Ramos (cell line): ENCODE results near the gene PRELID2.
"Not testable (repeated sequence)": the region's sequence is repeated elsewhere in the genome, so short reads cannot be mapped to it uniquely, and the experiment has no call there.

Experiments
- in situ Hi-C: fragments of 300-500 bp; cut with MboI; formaldehyde crosslinking; loops from one replicate; pipeline ENCODE4 v1.14.3; 2022; ENCODE audit warnings: low sequenced_read_pairs; ENCODE audit not compliant: unreplicated experiment

The PRELID2 gene

GRCh38 chr5:145803112-145804004 lies 31.8 kb downstream of the PRELID2 start:
- in situ Hi-C loops, result no loop called here

- in situ Hi-C loops, result no loop called here
Observed at GRCh38 chr5:145801195-145801594, 33.9 kb downstream of the PRELID2 start.

GRCh38 chr5:145800181-145800580 lies 35.0 kb downstream of the PRELID2 start:
- in situ Hi-C loops, result no loop called here

- in situ Hi-C loops, result not testable (repeated sequence)
Observed at GRCh38 chr5:145798503-145798902, 36.6 kb downstream of the PRELID2 start.

GRCh38 chr5:145797336-145797735 lies 37.8 kb downstream of the PRELID2 start:
- in situ Hi-C loops, result no loop called here

- in situ Hi-C loops, result no loop called here
Observed at GRCh38 chr5:145796318-145796717, 38.8 kb downstream of the PRELID2 start.

- in situ Hi-C loops, result no loop called here
Observed at GRCh38 chr5:145793574-145793973, 41.6 kb downstream of the PRELID2 start.

- in situ Hi-C loops, result no loop called here
Observed at GRCh38 chr5:145792840-145793239, 42.3 kb downstream of the PRELID2 start.

GRCh38 chr5:145791866-145792265 lies 43.3 kb downstream of the PRELID2 start:
- in situ Hi-C loops, result no loop called here

- in situ Hi-C loops, result no loop called here
Observed at GRCh38 chr5:145787996-145788395, 47.1 kb downstream of the PRELID2 start.

- in situ Hi-C loops, result no loop called here
Observed at GRCh38 chr5:145787507-145787906, 47.6 kb downstream of the PRELID2 start.

GRCh38 chr5:145787001-145787400 lies 48.1 kb downstream of the PRELID2 start:
- in situ Hi-C loops, result no loop called here

GRCh38 chr5:145780982-145781381 lies 54.2 kb downstream of the PRELID2 start:
- in situ Hi-C loops, result no loop called here

- in situ Hi-C loops, result no loop called here
Observed at GRCh38 chr5:145778144-145778900, 56.8 kb downstream of the PRELID2 start.

- in situ Hi-C loops, result no loop called here
Observed at GRCh38 chr5:145777445-145778063, 57.6 kb downstream of the PRELID2 start.

GRCh38 chr5:145776886-145777285 lies 58.3 kb downstream of the PRELID2 start:
- in situ Hi-C loops, result no loop called here

GRCh38 chr5:145775893-145776444 lies 59.2 kb downstream of the PRELID2 start:
- in situ Hi-C loops, result no loop called here

GRCh38 chr5:145775411-145775810 lies 59.7 kb downstream of the PRELID2 start:
- in situ Hi-C loops, result no loop called here

GRCh38 chr5:145774442-145774841 lies 60.7 kb downstream of the PRELID2 start:
- in situ Hi-C loops, result no loop called here

- in situ Hi-C loops, result no loop called here
Observed at GRCh38 chr5:145772466-145772865, 62.7 kb downstream of the PRELID2 start.

- in situ Hi-C loops, result no loop called here
Observed at GRCh38 chr5:145768863-145769262, 66.3 kb downstream of the PRELID2 start.
